Measurements from ENCODE around the gene MYO15B.

The MYO15B gene

GRCh38 chr17:75604034-75604695 is 16.6 kb downstream of the MYO15B start:
- DNase-seq = no peak

DNA sequence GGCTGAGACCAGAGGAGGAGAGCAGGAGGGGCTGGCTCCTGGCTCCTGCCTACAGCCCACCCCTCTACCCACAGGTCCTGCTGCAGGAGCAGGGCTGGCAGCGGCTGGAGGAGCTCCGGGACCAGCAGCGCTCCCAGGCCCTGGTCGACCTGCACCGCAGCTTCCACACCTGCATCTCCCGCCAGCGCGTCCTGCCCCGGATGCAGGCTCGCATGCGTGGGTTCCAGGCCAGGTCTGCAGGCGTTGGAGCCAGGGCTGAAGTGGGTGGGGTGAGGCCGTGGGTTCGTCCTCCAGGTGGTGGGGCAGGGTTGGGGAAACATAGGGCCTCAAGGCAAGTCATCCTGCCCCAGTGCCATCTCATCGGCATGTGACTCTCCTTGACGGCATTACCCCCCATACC is 18.2 kb downstream of the MYO15B start:
- no peak for DNase-seq

GRCh38 chr17:75607086-75607485 is 19.5 kb downstream of the MYO15B start:
- DNase-seq = no peak

DNA sequence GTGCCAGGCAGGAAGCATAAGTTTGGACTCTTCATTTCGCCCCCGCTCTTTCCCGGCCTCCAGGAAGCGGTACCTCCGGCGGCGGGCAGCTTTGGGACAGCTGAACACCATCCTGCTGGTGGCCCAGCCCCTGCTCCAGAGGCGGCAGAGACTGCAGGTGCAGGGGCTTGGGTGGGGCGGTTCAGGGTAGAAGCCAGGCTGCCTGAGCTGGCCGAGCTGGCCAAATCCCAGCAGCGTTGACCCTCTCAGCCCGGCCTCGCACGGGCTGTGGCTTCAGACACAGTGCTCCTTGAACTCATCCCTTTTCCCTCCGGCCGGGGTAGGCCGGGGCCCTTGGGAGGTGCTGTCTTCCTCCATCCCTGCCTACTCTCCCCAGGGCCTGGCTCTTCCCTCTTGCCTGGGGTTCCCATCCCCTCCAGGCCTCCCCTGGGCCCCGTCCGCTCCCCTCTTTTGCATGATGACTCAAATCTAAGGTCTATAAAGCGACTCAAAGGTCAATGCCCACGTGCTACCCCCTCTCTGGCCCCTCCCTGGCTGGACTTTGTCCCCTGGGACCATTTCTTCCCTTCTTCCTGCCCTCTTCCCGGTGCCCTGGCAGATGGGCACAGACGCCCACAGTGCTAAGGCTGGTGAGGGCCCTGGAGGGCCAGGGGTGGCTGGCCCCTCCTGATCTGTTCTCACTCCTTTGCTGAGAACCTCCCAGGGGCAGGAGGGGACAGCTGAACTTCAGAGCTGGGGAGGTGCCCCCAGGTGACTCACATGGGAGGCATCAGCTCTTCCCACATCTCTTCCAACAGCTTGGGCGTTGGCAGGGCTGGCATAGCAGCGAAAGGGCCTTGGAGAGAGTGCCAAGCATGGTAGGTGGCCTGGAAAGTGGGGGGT is 22.7 kb downstream of the MYO15B start:
- no peak for DNase-seq

- DNase-seq = no peak
These were observed 24.3 kb downstream of the MYO15B start for GRCh38 chr17:75611851-75612429.

DNA sequence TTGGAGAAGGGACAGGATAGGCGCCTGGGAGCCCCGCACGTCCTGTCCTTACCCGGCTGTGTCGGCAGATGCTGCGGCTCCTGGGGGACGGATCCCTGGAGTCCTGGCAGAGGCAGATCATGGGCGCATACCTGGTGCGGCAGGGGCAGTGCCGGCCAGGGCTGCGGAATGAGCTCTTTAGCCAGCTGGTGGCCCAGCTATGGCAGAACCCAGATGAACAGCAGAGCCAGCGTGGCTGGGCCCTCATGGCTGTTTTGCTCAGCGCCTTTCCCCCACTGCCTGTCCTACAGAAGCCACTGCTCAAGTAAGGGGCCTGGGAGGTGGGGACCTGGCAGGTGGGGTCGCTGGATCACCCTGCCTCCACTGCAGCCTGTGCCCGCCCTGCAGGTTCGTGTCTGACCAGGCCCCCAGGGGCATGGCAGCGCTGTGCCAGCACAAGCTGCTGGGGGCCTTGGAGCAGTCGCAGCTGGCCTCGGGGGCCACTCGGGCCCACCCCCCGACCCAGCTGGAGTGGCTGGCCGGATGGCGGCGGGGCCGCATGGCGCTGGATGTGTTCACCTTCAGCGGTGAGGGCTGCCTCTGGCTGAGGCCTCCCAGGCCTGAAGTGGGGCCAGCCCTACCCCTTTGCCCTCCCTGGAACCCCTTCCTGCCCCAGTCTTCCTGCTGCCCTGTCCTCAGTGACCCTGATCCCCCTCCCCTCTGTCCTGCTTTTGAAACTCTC is 25.5 kb downstream of the MYO15B start:
- DNase-seq = no peak

DNA sequence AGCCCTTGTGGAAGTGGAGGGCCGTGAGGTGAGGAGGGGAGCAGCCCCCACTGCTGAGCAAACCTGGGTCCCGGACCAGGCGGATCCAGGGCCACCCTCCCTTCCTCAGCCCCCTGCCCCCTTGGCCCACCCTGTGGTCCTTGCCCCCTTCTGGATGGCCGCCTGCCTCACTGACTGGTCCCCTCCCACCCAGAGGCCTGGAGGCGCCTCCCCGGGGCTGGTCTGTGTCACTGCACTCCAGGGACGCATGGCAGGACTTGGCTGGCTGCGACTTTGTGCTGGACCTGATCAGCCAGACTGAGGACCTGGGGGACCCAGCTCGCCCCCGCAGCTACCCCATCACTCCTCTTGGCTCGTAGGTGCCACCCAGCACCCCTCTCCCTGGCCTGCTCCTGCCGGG is 26.4 kb downstream of the MYO15B start:
- no peak for DNase-seq

GRCh38 chr17:75614556-75615270 is 27.1 kb downstream of the MYO15B start:
- no peak for DNase-seq

DNA sequence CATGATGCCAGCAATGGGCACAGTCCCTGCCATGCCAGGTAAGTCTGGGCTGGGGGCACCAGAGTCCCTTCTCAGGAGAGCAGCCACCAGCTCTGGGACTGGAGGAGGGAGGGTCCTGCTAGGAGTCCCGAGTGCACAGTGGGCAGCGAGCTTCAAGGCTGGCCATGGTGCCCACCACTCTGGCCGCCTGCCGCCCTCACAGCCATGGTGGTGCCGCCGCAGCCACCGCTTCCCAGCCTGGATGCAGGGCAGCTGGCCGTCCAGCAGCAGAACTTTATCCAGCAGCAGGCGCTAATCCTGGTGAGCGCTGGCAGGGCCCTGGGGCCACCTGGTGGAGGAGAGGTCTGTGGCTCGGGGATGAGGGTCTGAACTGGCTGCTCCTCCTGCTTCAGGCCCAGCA is 27.7 kb downstream of the MYO15B start:
- no peak for DNase-seq

DNA sequence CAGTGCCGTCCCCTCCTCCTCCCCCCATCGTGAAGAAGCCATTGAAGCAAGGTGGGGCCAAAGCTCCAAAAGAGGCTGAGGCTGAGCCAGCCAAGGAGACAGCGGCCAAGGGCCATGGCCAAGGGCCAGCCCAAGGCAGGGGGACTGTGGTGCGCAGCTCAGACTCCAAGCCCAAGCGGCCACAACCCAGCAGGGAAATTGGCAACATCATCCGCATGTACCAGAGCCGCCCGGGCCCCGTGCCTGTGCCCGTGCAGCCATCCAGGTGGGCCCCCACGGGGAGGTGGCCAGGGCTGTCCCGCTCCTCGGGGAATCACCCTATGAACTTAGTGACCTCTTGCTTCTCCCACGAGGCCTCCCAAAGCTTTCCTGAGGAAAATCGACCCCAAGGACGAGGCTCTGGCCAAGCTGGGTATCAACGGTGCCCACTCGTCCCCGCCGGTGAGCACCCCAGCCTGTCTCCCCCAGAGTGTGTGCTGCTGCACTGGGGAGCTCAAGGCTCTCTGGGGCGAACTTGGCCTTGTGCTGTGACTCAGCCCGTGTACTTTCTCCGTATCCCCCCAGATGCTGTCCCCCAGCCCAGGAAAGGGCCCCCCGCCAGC is 29.0 kb downstream of the MYO15B start:
- DNase-seq = no peak

GRCh38 chr17:75617218-75617617 is 29.6 kb downstream of the MYO15B start:
- no peak for DNase-seq

GRCh38 chr17:75617675-75618074 is 30.1 kb downstream of the MYO15B start:
- no peak for DNase-seq

GRCh38 chr17:75619506-75620431 is 32.2 kb downstream of the MYO15B start:
- DNase-seq = no peak

DNA sequence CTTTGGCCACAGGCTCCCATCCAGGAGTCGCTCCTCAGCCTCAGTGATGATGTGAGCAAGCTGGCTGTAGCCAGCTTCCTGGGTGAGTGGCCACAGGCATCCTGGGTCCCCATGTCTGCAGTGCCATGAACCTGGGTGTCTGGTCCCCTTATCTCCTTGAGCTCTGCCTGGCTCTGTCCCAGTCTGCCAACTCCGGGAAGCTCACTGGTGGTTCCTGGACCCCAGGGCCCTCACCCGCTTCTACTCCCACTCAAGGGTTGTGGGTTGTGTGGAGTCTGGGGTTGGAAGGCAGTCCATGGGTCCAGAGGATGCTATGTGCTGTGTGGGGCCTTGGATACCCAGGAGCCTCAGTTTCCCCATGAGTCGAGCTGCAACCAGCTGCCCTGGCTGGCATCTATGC is 33.9 kb downstream of the MYO15B start:
- DNase-seq = no peak

DNA sequence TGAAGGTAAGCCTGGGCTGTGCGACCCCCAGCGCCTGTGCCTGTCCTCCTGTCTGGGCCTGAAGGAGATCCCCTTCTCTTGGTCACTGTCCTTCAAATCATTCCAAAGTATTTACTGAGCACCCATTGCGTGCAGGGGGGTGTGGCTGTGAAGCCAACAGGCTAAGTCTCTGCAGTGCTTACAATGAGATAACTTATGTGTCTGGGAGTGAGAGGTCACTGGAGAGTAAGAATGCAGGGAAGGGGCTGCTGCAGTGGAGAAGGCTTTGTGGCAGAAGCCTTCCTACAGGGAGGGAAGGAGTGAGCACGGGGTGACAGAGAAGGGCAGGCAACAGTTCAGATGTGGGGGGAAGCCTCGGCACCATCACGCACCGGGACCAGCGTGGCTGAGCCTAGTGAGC is 34.5 kb downstream of the MYO15B start:
- no peak for DNase-seq

DNA sequence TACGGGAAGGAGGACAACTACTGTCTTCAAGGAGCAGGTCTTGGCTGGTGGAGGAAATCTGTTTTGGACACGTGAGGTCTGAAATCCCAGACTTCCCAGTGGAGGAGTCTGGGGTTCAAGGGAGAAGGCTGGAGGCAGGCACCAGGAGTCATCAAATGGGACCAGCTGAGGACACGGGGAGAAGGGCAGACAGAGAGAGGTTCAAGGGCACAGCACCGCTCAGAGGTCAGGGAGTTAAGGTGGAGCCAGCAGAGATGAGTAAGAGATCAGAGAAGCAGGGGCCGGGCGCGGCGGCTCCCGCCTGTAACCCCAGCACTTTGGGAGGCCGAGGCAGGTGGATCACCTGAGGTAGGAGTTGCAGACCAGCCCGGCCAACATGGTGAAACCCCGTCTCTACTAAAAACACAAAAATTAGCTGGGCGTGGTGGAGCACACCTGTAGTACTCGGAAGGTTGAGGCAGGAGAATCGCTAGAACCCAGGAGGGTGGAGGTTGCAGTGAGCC is 35.2 kb downstream of the MYO15B start:
- DNase-seq = no peak

- no peak for DNase-seq
These were observed 35.8 kb downstream of the MYO15B start for GRCh38 chr17:75623386-75623785.

GRCh38 chr17:75624021-75624420 is 36.4 kb downstream of the MYO15B start:
- no peak for DNase-seq

DNA sequence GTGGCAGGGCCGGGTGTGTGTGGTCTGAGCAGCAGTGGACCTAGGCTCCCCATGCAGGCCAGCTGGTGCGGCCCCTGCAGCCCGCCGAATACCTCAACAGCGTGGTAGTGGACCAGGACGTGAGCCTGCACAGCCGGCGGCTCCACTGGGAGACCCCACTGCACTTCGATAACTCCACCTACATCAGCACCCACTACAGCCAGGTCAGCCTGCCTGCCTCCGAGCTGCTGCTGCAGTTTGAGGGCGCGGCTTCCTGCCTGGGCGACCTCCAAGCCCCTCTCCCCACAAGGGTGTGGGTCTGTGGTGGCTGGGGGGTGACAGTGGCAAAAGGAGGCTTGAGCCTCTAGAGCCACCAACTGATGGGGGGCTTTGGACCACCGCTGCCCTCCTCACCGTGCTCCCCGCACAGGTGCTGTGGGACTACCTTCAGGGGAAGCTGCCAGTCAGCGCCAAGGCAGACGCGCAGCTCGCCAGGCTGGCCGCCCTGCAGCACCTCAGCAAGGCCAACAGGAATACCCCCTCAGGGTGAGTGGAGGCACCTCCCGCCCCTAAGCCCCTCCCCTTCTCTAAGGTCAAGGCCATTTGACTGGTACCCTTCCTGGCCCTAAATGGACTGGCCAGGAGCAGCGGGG is 37.2 kb downstream of the MYO15B start:
- no peak for DNase-seq

DNA sequence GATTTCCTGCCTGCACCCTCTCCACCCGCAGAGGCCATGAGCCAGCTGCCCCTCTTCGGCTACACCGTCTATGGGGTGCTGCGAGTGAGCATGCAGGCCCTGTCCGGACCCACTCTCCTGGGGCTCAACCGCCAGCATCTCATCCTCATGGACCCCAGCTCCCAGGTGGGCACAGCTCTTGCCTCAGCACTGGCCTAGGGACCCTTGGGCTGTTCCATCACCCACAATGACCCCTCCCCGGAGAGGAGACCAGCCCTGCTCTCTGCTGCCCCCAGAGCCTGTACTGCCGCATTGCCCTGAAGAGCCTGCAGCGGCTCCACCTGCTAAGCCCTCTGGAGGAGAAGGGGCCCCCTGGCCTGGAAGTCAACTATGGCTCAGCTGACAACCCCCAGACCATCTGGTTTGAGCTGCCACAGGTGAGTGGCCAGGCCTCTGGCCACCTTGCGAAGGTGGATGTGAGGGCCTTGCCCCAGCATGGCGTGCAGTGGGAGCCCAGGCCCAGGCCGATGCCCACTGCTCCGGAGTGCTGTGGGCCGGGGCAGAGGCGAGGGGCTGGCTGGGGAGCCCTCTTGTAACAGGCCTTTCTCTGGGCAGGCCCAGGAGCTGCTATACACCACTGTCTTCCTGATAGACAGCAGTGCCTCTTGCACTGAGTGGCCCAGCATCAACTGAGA is 38.4 kb downstream of the MYO15B start:
- no peak for DNase-seq
